EL (cell line): ENCODE measurements around the gene RDH5.

Source experiments
- DNase-seq: peaks from one replicate; pipeline ENCODE4 v3.0.0-alpha.2; 2016

The RDH5 gene

GRCh38 chr12:55696796-55697462, 23.3 kb upstream of the RDH5 start:
- no peak for DNase-seq

- no peak for DNase-seq
Observed at GRCh38 chr12:55697686-55698085, 22.5 kb upstream of the RDH5 start.

- DNase-seq: no peak
Observed at GRCh38 chr12:55698241-55698955, 21.8 kb upstream of the RDH5 start.

GRCh38 chr12:55698965-55699364, 21.2 kb upstream of the RDH5 start:
- DNase-seq: no peak

- DNase-seq: no peak
Observed at GRCh38 chr12:55699471-55700055, 20.6 kb upstream of the RDH5 start.

GRCh38 chr12:55700255-55701018, 19.8 kb upstream of the RDH5 start:
- DNase-seq: peak; percentile 88

- no peak for DNase-seq
Observed at GRCh38 chr12:55702861-55703260, 17.3 kb upstream of the RDH5 start.

- no peak for DNase-seq
Observed at GRCh38 chr12:55703288-55703687, 16.9 kb upstream of the RDH5 start.

GRCh38 chr12:55703901-55704761, 16.1 kb upstream of the RDH5 start:
- DNase-seq: no peak

GRCh38 chr12:55704824-55705718, 15.1 kb upstream of the RDH5 start:
- DNase-seq: no peak

GRCh38 chr12:55705782-55706402, 14.3 kb upstream of the RDH5 start:
- DNase-seq: no peak

GRCh38 chr12:55706568-55707218, 13.5 kb upstream of the RDH5 start:
- no peak for DNase-seq

- DNase-seq: peak; percentile 43
Observed at GRCh38 chr12:55707219-55707671, 12.9 kb upstream of the RDH5 start.

GRCh38 chr12:55707841-55708694, 12.1 kb upstream of the RDH5 start, which contains the start of gene ITGA7:
Gene ITGA7 (minus strand): TSS chr12:55707904. CDS start chr12:55707682, 222 bp downstream.
- peak; percentile 72 for DNase-seq

- no peak for DNase-seq
Observed at GRCh38 chr12:55708695-55709233, 11.4 kb upstream of the RDH5 start.

GRCh38 chr12:55711786-55712553, 8.2 kb upstream of the RDH5 start:
- no peak for DNase-seq

GRCh38 chr12:55712700-55713415, 7.3 kb upstream of the RDH5 start:
- DNase-seq: no peak
